Measurements from ENCODE around the gene SPC24.

The SPC24 gene

GRCh38 chr19:11136400-11137101, 19.0 kb downstream of the SPC24 start:
- no peak for TF ChIP-seq SIN3A (IDR thresholded peaks at IDR 0.05; ENCODE audit: borderline replicate concordance, insufficient read depth, low read length)
- no peak for TF ChIP-seq POLR2AphosphoS5 (IDR thresholded peaks at IDR 0.05; ENCODE audit: low read depth, low read length)
- no peak for TF ChIP-seq TAF1 (IDR thresholded peaks at IDR 0.05; ENCODE audit: borderline replicate concordance, insufficient read depth, low read length)
- no peak for TF ChIP-seq FOXP2 (optimal IDR thresholded peaks at IDR 0.05; ENCODE audit: borderline replicate concordance, extremely low read depth, extremely low read length, insufficient read depth)
- TF ChIP-seq REST (IDR thresholded peaks at IDR 0.05; ENCODE audit: insufficient read depth in 1 of 2, low read depth in 2 of 2, low read length in 2 of 2): no peak

GRCh38 chr19:11131471-11131870, 24.1 kb downstream of the SPC24 start:
- TF ChIP-seq REST (IDR thresholded peaks at IDR 0.05; ENCODE audit: insufficient read depth in 1 of 2, low read depth in 2 of 2, low read length in 2 of 2) (no peak), SIN3A (IDR thresholded peaks at IDR 0.05; ENCODE audit: borderline replicate concordance, insufficient read depth, low read length) (no peak), POLR2AphosphoS5 (IDR thresholded peaks at IDR 0.05; ENCODE audit: low read depth, low read length) (no peak), FOXP2 (optimal IDR thresholded peaks at IDR 0.05; ENCODE audit: borderline replicate concordance, extremely low read depth, extremely low read length, insufficient read depth) (no peak), TAF1 (IDR thresholded peaks at IDR 0.05; ENCODE audit: borderline replicate concordance, insufficient read depth, low read length) (no peak)

GRCh38 chr19:11130824-11131455, 24.6 kb downstream of the SPC24 start:
- TF ChIP-seq SIN3A (IDR thresholded peaks at IDR 0.05; ENCODE audit: borderline replicate concordance, insufficient read depth, low read length): peak; percentile 34; the same call in 1 of the 2 replicates
- TF ChIP-seq FOXP2 (optimal IDR thresholded peaks at IDR 0.05; ENCODE audit: borderline replicate concordance, extremely low read depth, extremely low read length, insufficient read depth): peak; percentile 98
- no peak for TF ChIP-seq REST (IDR thresholded peaks at IDR 0.05; ENCODE audit: insufficient read depth in 1 of 2, low read depth in 2 of 2, low read length in 2 of 2)
- TF ChIP-seq TAF1 (IDR thresholded peaks at IDR 0.05; ENCODE audit: borderline replicate concordance, insufficient read depth, low read length): no peak

GRCh38 chr19:11127905-11128304, 27.7 kb downstream of the SPC24 start:
- TF ChIP-seq SIN3A (IDR thresholded peaks at IDR 0.05; ENCODE audit: borderline replicate concordance, insufficient read depth, low read length) (no peak), REST (IDR thresholded peaks at IDR 0.05; ENCODE audit: insufficient read depth in 1 of 2, low read depth in 2 of 2, low read length in 2 of 2) (no peak)
